ENCODE data around the gene LTF. TPM values are rescaled to one million over a fixed set of nuclear protein-coding genes. Genes with fewer than 3 reads are reported as not detected.

Gene LTF
- total RNA-seq, 2 experiments from 2014 or later, result not detected

DNA sequence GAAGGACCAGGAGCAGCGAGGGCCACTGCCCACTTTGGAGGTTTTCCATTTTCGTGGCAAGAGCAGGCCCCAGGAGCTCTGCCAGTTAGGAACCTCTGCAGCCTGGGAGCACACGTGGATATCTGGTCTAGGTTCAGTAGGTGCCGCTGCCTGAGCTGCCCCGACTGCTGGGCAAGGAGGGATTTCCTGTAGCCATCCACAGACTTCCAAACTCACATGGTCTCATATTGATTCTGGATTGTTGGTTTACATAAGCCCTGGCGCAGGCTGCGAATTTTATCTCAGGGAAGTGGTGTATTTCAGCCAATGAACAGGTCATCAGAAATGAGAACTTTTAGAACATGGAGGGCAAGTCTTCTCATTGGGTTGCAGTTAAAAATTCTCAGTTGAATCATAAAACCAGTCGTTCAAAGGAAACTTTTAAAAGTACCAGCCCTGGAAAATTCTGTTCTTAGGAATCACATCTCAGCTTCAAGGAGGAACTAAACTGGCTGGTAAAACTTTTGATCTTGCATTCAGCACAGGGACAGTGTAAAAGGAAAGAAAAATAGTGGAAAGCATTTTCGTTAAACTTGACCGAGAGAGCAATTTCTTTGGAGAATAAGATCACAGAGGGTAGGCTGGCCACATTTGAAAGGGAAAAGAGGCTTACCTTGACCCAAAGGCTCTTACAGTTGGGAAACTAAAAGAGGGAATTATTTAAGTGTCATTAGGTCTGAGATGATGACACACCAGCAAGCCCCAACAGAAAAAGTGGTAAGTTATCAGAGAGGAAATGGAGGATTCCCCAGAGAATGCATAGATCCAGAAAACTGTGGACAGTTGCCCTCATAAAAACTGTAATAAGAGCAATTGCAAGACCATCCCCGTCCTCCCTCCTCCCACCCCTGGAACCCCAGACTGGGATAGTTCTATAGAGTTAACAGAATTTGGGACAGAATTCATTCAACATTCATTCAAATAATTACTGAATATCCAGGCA, 26.7 kb upstream of the LTF start:
- no peaks in the 10 kb centered on the region; the same call in 1 of the 2 replicates for H3K9me3 ChIP-seq (ENCODE audit: low read length)
- H3K9me2 ChIP-seq (ENCODE audit: insufficient read depth, low read length), result no peaks in the 10 kb centered on the region
- intact Hi-C loops (cut with micrococcal nuclease; ENCODE audit: unreplicated experiment), result no loop called here
- peak overlapping the region; percentile 16; the same call in 1 of the 2 replicates for H2AFZ ChIP-seq (ENCODE audit: low read length)
- DNase-seq (ENCODE audit: low spot score), result no peak
- CTCF ChIA-PET (ENCODE audit: unreplicated experiment), result no interaction called here
- peaks cover 53% of the 10 kb centered on the region for H3K4me1 ChIP-seq (ENCODE audit: insufficient read depth, low read length, poor library complexity, severe bottlenecking)
- BruUV-seq (replicated peaks), result no TSS peak
- H3K4me3 ChIP-seq (ENCODE audit: low read depth, low read length, poor library complexity, severe bottlenecking), result no peak overlapping the region
- H3K36me3 ChIP-seq (ENCODE audit: insufficient read depth, low read length), result no peaks in the 10 kb centered on the region
- TF ChIP-seq EZH2phosphoT487 (IDR thresholded peaks at IDR 0.05; ENCODE audit: borderline replicate concordance, low read depth, low read length), result no peak
- TF ChIP-seq, protein P1, sequence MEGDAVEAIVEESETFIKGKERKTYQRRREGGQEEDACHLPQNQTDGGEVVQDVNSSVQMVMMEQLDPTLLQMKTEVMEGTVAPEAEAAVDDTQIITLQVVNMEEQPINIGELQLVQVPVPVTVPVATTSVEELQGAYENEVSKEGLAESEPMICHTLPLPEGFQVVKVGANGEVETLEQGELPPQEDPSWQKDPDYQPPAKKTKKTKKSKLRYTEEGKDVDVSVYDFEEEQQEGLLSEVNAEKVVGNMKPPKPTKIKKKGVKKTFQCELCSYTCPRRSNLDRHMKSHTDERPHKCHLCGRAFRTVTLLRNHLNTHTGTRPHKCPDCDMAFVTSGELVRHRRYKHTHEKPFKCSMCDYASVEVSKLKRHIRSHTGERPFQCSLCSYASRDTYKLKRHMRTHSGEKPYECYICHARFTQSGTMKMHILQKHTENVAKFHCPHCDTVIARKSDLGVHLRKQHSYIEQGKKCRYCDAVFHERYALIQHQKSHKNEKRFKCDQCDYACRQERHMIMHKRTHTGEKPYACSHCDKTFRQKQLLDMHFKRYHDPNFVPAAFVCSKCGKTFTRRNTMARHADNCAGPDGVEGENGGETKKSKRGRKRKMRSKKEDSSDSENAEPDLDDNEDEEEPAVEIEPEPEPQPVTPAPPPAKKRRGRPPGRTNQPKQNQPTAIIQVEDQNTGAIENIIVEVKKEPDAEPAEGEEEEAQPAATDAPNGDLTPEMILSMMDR (conservative IDR thresholded peaks at IDR 0.05; ENCODE audit: low read length), result no peak
- H4K20me1 ChIP-seq (ENCODE audit: insufficient read depth, low read length), result no peaks in the 10 kb centered on the region
- no peaks in the 10 kb centered on the region for H3K79me2 ChIP-seq (ENCODE audit: insufficient read depth, low read depth, low read length)
- peak overlapping the region; percentile 41 for H3K4me2 ChIP-seq (ENCODE audit: low read length)
- POLR2A ChIA-PET, result interaction anchor here (0.6 to 2.3 kb wide), 4 partner anchors 36 to 59 kb away, joined by 3 to 21 read pairs (median 4); no protein-coding TSS in a partner anchor
- no peak overlapping the region for H3K27ac ChIP-seq (ENCODE audit: low read depth, low read length, poor library complexity, severe bottlenecking)

DNA sequence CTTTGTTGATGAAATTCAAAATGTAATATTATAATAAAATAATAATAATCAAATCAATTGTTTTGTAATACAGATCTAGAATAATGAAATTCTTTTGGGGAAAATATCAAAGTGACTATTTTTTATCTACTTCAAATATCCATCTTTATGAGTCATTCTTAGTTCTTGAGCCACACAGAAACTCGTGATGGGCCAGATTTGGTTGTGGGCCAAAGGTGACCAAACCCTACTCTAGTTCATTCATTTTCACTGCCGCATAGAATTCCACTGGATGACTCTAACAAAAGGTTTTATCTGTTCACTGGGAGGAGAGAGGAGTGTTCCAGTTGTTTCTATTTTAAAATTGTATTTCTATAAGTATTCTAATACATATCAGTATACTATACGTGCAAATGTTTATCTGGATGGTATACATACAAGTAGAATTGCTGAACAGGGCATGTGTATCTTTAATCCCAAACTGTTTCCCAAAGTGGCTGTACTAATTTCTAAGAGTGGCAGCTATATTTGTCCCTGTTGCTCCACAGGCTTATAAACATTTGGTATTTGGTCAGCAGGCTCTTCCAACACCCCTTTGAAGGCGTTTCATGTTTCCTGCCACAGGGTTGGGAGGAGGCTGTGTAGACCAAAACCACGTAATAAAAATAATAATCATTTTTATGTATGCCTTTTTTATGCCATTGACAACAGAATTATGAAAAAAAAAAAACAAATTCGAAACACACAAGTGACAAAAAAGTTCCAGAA, 25.8 kb upstream of the LTF start:
- H3K4me1 ChIP-seq (ENCODE audit: insufficient read depth, low read length, poor library complexity, severe bottlenecking), result peaks cover 46% of the 10 kb centered on the region
- no peaks in the 10 kb centered on the region for H3K36me3 ChIP-seq (ENCODE audit: insufficient read depth, low read length)
- H2AFZ ChIP-seq (ENCODE audit: low read length), result peak overlapping the region; percentile 16; the same call in 1 of the 2 replicates
- ChIA-PET POLR2A (interaction anchor here (0.6 to 2.7 kb wide), 13 partner anchors 8 to 137 kb away, joined by 4 to 21 read pairs (median 9); no protein-coding TSS in a partner anchor), CTCF (ENCODE audit: unreplicated experiment) (interaction anchor here (1.9 to 2.4 kb wide), 3 partner anchors 52 to 68 kb away, joined by 12 to 36 read pairs (median 16); no protein-coding TSS in a partner anchor)
- no peaks in the 10 kb centered on the region for H4K20me1 ChIP-seq (ENCODE audit: insufficient read depth, low read length)
- no peak overlapping the region for H3K27ac ChIP-seq (ENCODE audit: low read depth, low read length, poor library complexity, severe bottlenecking)
- no peaks in the 10 kb centered on the region for H3K79me2 ChIP-seq (ENCODE audit: insufficient read depth, low read depth, low read length)
- no peaks in the 10 kb centered on the region for H3K9me2 ChIP-seq (ENCODE audit: insufficient read depth, low read length)
- H3K4me2 ChIP-seq (ENCODE audit: low read length), result no peak overlapping the region
- TF ChIP-seq EZH2phosphoT487 (IDR thresholded peaks at IDR 0.05; ENCODE audit: borderline replicate concordance, low read depth, low read length), result no peak
- TF ChIP-seq, protein P1 (conservative IDR thresholded peaks at IDR 0.05; ENCODE audit: low read length), result no peak
- no peak overlapping the region for H3K4me3 ChIP-seq (ENCODE audit: low read depth, low read length, poor library complexity, severe bottlenecking)
- DNase-seq (ENCODE audit: low spot score), result no peak
- H3K9me3 ChIP-seq (ENCODE audit: low read length), result no peaks in the 10 kb centered on the region; the same call in 1 of the 2 replicates
- intact Hi-C loops (cut with micrococcal nuclease; ENCODE audit: unreplicated experiment), result no loop called here
- no TSS peak for BruUV-seq (replicated peaks)
